MG63 (cell line): ENCODE measurements around the gene IL9R. TPM values are rescaled to one million over a fixed set of nuclear protein-coding genes. Genes with fewer than 3 reads are reported as not detected.
"Not testable (repeated sequence)": the region's sequence is repeated elsewhere in the genome, so short reads cannot be mapped to it uniquely, and the experiment has no call there.

Source experiments
- DNase-seq: peaks from one replicate; pipeline ENCODE4 v3.0.0-alpha.2; 2020
- H3K27me3 ChIP-seq: fragments of 250-450 bp; sonication (Bioruptor Pico); 2 replicates; pipeline ENCODE4 v1.5.1; 2020; ENCODE audit warnings: mild to moderate bottlenecking, moderate library complexity
- H3K36me3 ChIP-seq: fragments of 250-450 bp; sonication (Bioruptor Pico); 2 replicates; pipeline ENCODE4 v1.5.1; 2020; ENCODE audit warnings: mild to moderate bottlenecking, moderate library complexity
- H3K4me3 ChIP-seq: fragments of 250-450 bp; sonication (Bioruptor Pico); 2 replicates; pipeline ENCODE4 v1.5.1; 2020; ENCODE audit warnings: mild to moderate bottlenecking, moderate library complexity
- H3K9me3 ChIP-seq: fragments of 250-450 bp; sonication (Bioruptor Pico); 2 replicates; pipeline ENCODE4 v1.5.1; 2020; ENCODE audit warnings: mild to moderate bottlenecking, moderate library complexity
- total RNA-seq: library from RNA; depleted of rRNA; stranded (reverse); fragments of >200 nt; shearing (Covaris generic); gene quantifications from 2 replicates; pipeline ENCODE4 v1.2.3, GENCODE V29; 2014; ENCODE audit warnings: low replicate concordance

IL9R gene
- total RNA-seq, 1 experiment from 2014 or later = not detected

- Histone ChIP-seq H3K9me3 (no peaks in the 10 kb centered on the region), H3K4me3 (no peak overlapping the region), H3K36me3 (no peaks in the 10 kb centered on the region), H3K27me3 (no peaks in the 10 kb centered on the region)
- DNase-seq = no peak
Measured at GRCh38 chrX:155985208-155985607, 12.3 kb upstream of the IL9R start.

- DNase-seq, H3K9me3 ChIP-seq, H3K4me3 ChIP-seq, H3K36me3 ChIP-seq, H3K27me3 ChIP-seq: not testable (repeated sequence)
Measured at GRCh38 chrX:155986995-155987394, 10.5 kb upstream of the IL9R start.

DNA sequence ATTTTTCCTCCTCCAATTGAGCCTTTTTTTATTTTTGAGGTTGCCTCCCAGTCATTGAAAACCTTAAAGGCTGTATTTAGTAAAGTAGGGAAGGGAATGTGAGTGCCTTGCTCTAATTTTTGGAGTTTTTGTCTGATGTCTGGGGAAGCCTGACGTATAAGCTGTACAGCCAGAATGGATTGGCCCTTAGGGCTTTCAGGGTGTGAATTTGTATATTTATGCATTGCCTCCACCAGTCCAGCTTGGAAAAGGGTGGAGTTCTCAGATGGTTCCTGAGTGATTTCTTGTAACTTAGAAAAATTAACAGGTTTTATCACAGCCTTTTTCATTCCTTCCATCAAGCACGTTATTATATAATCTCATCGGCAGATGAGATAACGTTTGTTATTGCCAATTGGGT, 8.6 kb upstream of the IL9R start:
- H3K4me3 ChIP-seq = no peak overlapping the region
- H3K27me3 ChIP-seq = peaks cover 4% of the 10 kb centered on the region; the same call in 1 of the 2 replicates
- no peak for DNase-seq
- no peaks in the 10 kb centered on the region for H3K9me3 ChIP-seq
- H3K36me3 ChIP-seq = no peaks in the 10 kb centered on the region

- H3K27me3 ChIP-seq = peaks cover 4% of the 10 kb centered on the region; the same call in 1 of the 2 replicates
Measured at GRCh38 chrX:155993421-155993820, 4.1 kb upstream of the IL9R start.

DNA sequence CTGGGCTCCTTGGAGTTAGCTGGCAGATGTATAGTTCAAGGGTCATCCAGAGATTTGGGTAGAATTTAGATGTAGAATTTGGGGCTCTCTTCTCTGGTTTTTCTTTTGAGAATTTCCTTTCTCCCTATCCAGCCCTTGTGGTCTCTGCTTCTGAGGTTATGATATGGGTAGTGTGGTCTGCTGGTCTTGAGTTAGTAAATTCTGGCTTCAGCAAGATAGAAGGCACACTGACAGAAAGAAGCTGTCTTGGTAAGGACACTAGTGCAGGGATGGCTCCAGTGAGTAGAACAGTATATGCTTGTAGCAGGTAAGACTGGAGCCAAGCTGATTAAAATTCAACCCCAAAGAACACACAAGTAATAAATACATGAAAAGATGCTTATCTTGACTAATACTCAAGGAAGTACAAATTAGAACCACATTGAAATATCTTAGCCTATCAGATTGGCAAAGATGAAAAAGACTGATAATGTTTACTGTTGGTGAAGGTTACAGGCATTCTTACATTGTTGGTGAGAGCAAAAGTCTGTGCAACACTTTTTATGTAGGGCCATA, 2.1 kb upstream of the IL9R start:
- no peak for DNase-seq
- Histone ChIP-seq H3K36me3 (no peaks in the 10 kb centered on the region), H3K4me3 (no peak overlapping the region), H3K9me3 (no peaks in the 10 kb centered on the region), H3K27me3 (peaks cover 4% of the 10 kb centered on the region; the same call in 1 of the 2 replicates)

More at GRCh38 chrX:155993421-155993820, 4.1 kb upstream of the IL9R start:
- Histone ChIP-seq H3K9me3 (no peaks in the 10 kb centered on the region), H3K4me3 (no peak overlapping the region), H3K36me3 (no peaks in the 10 kb centered on the region)
- no peak for DNase-seq

DNA sequence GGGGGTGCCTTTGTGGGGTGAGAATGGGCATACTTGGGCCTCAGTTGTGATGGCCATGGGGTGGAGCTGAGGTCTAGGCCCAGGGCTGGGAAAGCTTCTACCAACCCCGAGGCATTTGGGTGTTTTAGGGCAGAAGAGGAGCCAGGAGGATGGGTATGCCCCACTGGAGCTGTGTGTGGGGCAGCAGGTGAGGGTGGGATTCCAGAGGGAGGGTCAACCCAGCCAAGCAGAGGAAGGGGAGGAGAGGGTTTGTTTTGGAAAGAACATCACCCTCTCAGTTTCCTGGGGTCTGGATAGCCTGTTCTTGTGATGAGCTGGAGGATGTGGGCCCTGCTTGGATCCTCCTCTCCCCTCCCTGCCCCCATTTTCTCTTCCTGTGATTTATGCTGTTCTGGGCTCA, 620 bp downstream of the IL9R start:
- H3K4me3 ChIP-seq = no peak overlapping the region
- no peak for DNase-seq
- H3K9me3 ChIP-seq = no peaks in the 10 kb centered on the region
- no peaks in the 10 kb centered on the region for H3K36me3 ChIP-seq
- no peaks in the 10 kb centered on the region for H3K27me3 ChIP-seq

- no peaks in the 10 kb centered on the region for H3K36me3 ChIP-seq
- DNase-seq = no peak
- H3K27me3 ChIP-seq = no peaks in the 10 kb centered on the region
- H3K4me3 ChIP-seq = no peak overlapping the region
- no peaks in the 10 kb centered on the region for H3K9me3 ChIP-seq
Measured at GRCh38 chrX:155998761-155999510, 1.4 kb downstream of the IL9R start.

DNA sequence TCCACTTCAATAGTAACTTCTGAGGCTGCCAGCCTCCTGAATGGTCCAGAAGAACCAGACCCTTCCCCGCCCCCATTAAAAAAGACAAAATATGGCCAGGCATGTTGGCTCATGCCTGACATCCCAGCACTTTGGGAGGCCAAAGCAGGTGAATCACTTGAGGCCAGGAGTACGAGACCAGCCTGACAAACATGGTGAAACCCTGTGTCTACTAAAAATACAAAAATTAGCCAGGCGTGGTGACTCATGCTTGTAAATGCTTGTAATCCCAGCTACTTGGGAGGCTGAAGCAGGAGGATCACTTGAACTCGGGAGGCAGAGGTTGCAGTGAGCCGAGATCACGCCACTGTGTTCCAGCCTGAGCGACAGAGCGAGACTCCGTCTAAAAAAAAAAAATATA, 2.3 kb downstream of the IL9R start:
- H3K9me3 ChIP-seq, DNase-seq, H3K36me3 ChIP-seq, H3K27me3 ChIP-seq, H3K4me3 ChIP-seq: not testable (repeated sequence)

DNA sequence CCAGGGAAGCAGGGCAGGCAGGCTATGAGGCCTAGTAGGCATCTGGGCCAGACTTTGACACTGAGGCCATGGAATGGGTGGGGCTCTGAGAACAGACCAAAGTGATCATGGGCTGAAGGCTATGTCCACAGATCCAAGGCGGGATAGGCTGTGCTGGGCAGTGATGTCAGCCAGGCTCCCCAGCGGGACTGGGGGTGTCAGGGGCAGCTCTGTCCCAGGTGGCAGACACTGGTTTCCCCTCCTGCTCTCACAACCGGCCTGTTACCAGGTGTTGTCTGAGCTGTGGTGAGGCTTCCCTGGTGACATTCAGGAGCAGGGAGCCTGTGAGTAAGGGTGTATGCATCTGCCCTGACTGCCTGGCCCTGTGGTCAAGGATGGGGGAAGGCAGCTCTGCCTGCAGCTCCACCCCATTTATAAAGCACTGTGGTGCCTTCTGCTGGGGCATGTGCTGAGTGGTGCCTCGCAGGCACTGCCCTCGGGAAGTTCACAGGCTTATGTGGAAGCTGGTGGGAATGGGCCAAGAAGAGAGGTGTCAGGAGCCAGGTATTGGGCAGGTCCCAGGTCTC, 2.9 kb downstream of the IL9R start:
- Histone ChIP-seq H3K9me3 (no peaks in the 10 kb centered on the region), H3K27me3 (no peaks in the 10 kb centered on the region), H3K36me3 (no peaks in the 10 kb centered on the region), H3K4me3 (no peak overlapping the region)
- no peak for DNase-seq

DNA sequence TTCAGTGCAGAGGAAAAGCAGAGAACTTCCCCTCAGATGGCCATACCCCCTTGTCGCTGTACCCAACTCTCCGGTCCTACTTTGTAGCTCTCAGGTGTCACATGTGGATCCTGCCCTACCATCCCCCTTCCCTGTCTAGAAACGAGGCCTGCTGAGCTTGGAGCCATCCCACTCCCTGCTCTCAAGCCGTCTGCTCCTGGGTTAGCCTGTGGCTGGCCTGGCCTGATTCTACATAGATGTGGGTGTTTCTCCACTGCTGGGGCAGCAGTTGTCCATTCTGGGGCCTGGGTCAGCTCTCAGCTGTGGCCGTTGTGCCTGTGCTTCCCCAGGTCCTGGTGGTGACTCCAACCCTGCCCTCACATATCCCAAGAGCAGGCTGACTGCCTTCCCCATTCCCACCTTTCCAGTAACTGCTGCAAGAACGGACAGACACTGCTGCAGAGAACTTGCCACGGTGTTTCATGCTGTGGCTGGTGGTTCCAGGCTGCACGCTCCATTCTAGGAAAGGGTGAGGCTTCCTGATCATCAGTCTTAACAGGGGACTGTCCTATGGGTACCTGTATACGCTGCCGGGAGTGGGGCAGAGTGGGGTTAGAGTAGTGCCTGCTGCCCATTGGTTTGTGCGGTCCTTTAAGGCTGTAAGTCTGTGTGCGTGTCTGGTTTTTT, 3.6 kb downstream of the IL9R start:
- no peak overlapping the region for H3K4me3 ChIP-seq
- H3K36me3 ChIP-seq = no peaks in the 10 kb centered on the region
- no peak for DNase-seq
- H3K27me3 ChIP-seq = no peaks in the 10 kb centered on the region
- no peaks in the 10 kb centered on the region for H3K9me3 ChIP-seq

GRCh38 chrX:156001667-156002021, 4.1 kb downstream of the IL9R start:
- Histone ChIP-seq H3K36me3 (no peaks in the 10 kb centered on the region), H3K27me3 (no peaks in the 10 kb centered on the region), H3K4me3 (no peak overlapping the region), H3K9me3 (no peaks in the 10 kb centered on the region)
- DNase-seq = no peak

DNA sequence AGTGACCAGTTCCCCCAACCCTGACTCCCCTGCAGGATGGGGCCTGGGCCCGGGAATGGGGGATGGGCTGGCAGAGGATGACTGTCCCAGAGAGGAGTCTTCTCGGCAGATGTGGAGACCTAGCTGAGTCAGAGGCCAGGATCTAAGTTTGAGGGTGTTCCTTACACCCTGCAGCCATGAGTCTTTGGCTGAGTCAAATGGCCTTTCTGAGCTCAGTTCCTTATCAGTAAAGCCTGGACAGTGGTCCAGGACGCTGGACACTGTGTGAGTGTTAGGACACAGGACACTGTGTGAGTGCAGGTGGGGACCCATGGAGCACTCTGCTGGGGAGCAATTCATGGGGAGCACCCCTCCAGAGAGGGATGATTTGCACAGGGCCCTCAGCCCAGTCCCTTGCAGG, 5.0 kb downstream of the IL9R start:
- Histone ChIP-seq H3K36me3 (no peaks in the 10 kb centered on the region), H3K9me3 (no peaks in the 10 kb centered on the region), H3K4me3 (no peak overlapping the region), H3K27me3 (no peaks in the 10 kb centered on the region)
- no peak for DNase-seq

- no peak for DNase-seq
- Histone ChIP-seq H3K36me3 (no peaks in the 10 kb centered on the region), H3K4me3 (no peak overlapping the region), H3K9me3 (no peaks in the 10 kb centered on the region), H3K27me3 (no peaks in the 10 kb centered on the region)
Measured at GRCh38 chrX:156003486-156004185, 6.1 kb downstream of the IL9R start.

GRCh38 chrX:156004256-156004655, 6.8 kb downstream of the IL9R start:
- no peaks in the 10 kb centered on the region for H3K9me3 ChIP-seq
- no peak for DNase-seq
- no peaks in the 10 kb centered on the region for H3K27me3 ChIP-seq
- H3K36me3 ChIP-seq = no peaks in the 10 kb centered on the region
- H3K4me3 ChIP-seq = no peak overlapping the region

DNA sequence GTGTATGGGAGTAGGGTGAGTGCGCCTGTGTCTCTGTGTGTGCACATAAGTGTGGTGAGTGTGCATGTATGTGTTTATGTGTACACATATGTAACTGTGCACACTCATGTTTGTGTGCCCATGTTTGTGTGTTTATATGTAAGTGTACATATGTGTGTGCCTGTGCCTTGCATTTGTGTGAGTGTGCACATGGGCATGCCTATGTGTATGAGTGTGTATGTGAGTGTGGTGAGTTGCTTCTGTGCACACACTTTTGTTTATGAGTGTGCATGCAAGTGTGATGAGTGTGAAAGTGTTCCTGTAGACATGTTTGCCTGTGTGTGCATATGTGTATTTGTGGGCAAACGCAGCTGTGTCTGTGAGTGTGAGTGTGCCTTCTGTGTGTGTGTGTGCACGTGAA, 7.2 kb downstream of the IL9R start:
- no peaks in the 10 kb centered on the region for H3K27me3 ChIP-seq
- H3K36me3 ChIP-seq = no peaks in the 10 kb centered on the region
- no peak for DNase-seq
- no peak overlapping the region for H3K4me3 ChIP-seq
- H3K9me3 ChIP-seq = no peaks in the 10 kb centered on the region

DNA sequence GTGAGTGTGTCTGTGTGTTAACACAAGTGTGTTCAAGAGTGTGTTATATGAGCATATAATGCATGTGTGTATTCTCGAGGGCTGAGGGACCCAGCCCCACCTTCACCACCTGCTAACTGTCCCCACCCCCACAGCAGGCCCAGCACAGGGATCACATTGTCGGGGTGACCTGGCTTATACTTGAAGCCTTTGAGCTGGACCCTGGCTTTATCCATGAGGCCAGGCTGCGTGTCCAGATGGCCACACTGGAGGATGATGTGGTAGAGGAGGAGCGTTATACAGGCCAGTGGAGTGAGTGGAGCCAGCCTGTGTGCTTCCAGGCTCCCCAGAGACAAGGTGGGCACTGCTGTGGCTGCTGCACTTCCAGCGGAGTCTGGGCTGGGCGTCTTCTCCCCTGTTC, 7.6 kb downstream of the IL9R start:
- no peaks in the 10 kb centered on the region for H3K9me3 ChIP-seq
- no peaks in the 10 kb centered on the region for H3K27me3 ChIP-seq
- no peak for DNase-seq
- H3K4me3 ChIP-seq = no peak overlapping the region
- H3K36me3 ChIP-seq = no peaks in the 10 kb centered on the region

- H3K9me3 ChIP-seq, H3K36me3 ChIP-seq, DNase-seq, H3K27me3 ChIP-seq, H3K4me3 ChIP-seq: not testable (repeated sequence)
Measured at GRCh38 chrX:156006468-156006867, 9.0 kb downstream of the IL9R start.
